LNCAP (cell line): ENCODE results near the gene TMPRSS6.
A peak's percentile ranks its signal among the peaks of the same experiment; 100 is the strongest.

Source experiments
- CTCF ChIP-seq: fragments of 450-650 bp; IDR thresholded peaks from 2 replicates; pipeline ENCODE4 v1.5.1; 2017; ENCODE audit warnings: mild to moderate bottlenecking

Gene TMPRSS6

GRCh38 chr22:37023743-37024338, 85.7 kb downstream of the TMPRSS6 start:
- TF ChIP-seq CTCF: no peak

GRCh38 chr22:37022483-37023337, 86.8 kb downstream of the TMPRSS6 start:
- no peak for TF ChIP-seq CTCF

- TF ChIP-seq CTCF: peak; percentile 77
Observed at GRCh38 chr22:37021710-37022482, 87.6 kb downstream of the TMPRSS6 start.

GRCh38 chr22:37021041-37021440, 88.5 kb downstream of the TMPRSS6 start:
- TF ChIP-seq CTCF: no peak

- TF ChIP-seq CTCF: no peak
Observed at GRCh38 chr22:37020192-37020479, 89.4 kb downstream of the TMPRSS6 start.

- TF ChIP-seq CTCF: no peak
Observed at GRCh38 chr22:37019309-37020191, 90.0 kb downstream of the TMPRSS6 start, which contains the start of the genes MPST and TST. Gene MPST (plus strand): TSS chr22:37019742. CDS start chr22:37019837, 95 bp downstream. Gene TST (minus strand): TSS chr22:37019447. CDS start chr22:37018732, 715 bp downstream.
